Suprapubic skin (tissue), 3 donors: ENCODE data around the gene LPP.

Source experiments
- CTCF ChIP-seq, 2 donors: fragments of 200-600 bp in 1 of 2; fragments of 450-650 bp in 1 of 2; sonication (generic) in 1 of 2; IDR thresholded peaks; one replicate each; pipeline ENCODE4 v1.5.1; 2016 to 2019; ENCODE audit warnings: antibody characterized with exemption in 2 of 2, mild to moderate bottlenecking in 1 of 2, moderate library complexity in 1 of 2
- EP300 ChIP-seq: sonication (generic); formaldehyde crosslinking; IDR thresholded peaks from one replicate; pipeline ENCODE4 v1.6.1; 2017; ENCODE audit warnings: antibody characterized with exemption
- POLR2A ChIP-seq, 2 donors: fragments of 450-650 bp; IDR thresholded peaks; one replicate each; pipeline ENCODE4 v1.6.1; 2017; ENCODE audit warnings: antibody characterized with exemption in 2 of 2, mild to moderate bottlenecking in 2 of 2, moderate library complexity in 2 of 2

GRCh38 chr3:188692700-188693099 lies 538.7 kb downstream of the LPP start:
- no peak for TF ChIP-seq POLR2A (IDR thresholded peaks at IDR 0.05)
- no peak for TF ChIP-seq CTCF (IDR thresholded peaks at IDR 0.05)
- no peak for TF ChIP-seq EP300
